GM21786 (cell line): ENCODE results near the gene GRIN3A.
"Not testable (repeated sequence)": the region's sequence is repeated elsewhere in the genome, so short reads cannot be mapped to it uniquely, and the experiment has no call there.

ENCODE experiments used
- ATAC-seq: cut with Tn5 transposase; IDR thresholded peaks from one replicate; pipeline ENCODE4 v1.9.1; 2021; ENCODE audit not compliant: unreplicated experiment

The GRIN3A gene

GRCh38 chr9:101635473-101635872 is 103.0 kb downstream of the GRIN3A start:
- ATAC-seq, result no peak

- no peak for ATAC-seq
Observed at GRCh38 chr9:101634741-101635409, 103.6 kb downstream of the GRIN3A start.

GRCh38 chr9:101632611-101633010 is 105.8 kb downstream of the GRIN3A start:
- ATAC-seq, result no peak

- no peak for ATAC-seq
Observed at GRCh38 chr9:101631892-101632291, 106.6 kb downstream of the GRIN3A start.

GRCh38 chr9:101629636-101630035 is 108.8 kb downstream of the GRIN3A start:
- ATAC-seq, result no peak

GRCh38 chr9:101628173-101628572 is 110.3 kb downstream of the GRIN3A start:
- ATAC-seq, result no peak

GRCh38 chr9:101626295-101626694 is 112.2 kb downstream of the GRIN3A start:
- ATAC-seq, result no peak

GRCh38 chr9:101625876-101626275 is 112.6 kb downstream of the GRIN3A start:
- no peak for ATAC-seq

- ATAC-seq, result no peak
Observed at GRCh38 chr9:101620452-101620851, 118.0 kb downstream of the GRIN3A start.

GRCh38 chr9:101618698-101619097 is 119.7 kb downstream of the GRIN3A start:
- ATAC-seq, result no peak

GRCh38 chr9:101605547-101605946 is 132.9 kb downstream of the GRIN3A start:
- ATAC-seq, result no peak

- no peak for ATAC-seq
Observed at GRCh38 chr9:101604296-101604695, 134.2 kb downstream of the GRIN3A start.

- ATAC-seq, result no peak
Observed at GRCh38 chr9:101601904-101602765, 136.3 kb downstream of the GRIN3A start.

GRCh38 chr9:101594796-101595195 is 143.7 kb downstream of the GRIN3A start, which contains the start of gene PPP3R2:
Gene PPP3R2, minus strand, starts transcription at chr9:101594969. Its CDS starts 48 bp downstream, at chr9:101594921.
- ATAC-seq, result no peak

- no peak for ATAC-seq
Observed at GRCh38 chr9:101593345-101593744, 145.1 kb downstream of the GRIN3A start.

- ATAC-seq, result no peak
Observed at GRCh38 chr9:101592788-101593187, 145.7 kb downstream of the GRIN3A start.

- no peak for ATAC-seq
Observed at GRCh38 chr9:101591787-101592446, 146.5 kb downstream of the GRIN3A start.

- ATAC-seq, result no peak
Observed at GRCh38 chr9:101590901-101591300, 147.5 kb downstream of the GRIN3A start.

- not testable (repeated sequence) for ATAC-seq
Observed at GRCh38 chr9:101590074-101590473, 148.4 kb downstream of the GRIN3A start.

- ATAC-seq, result no peak
Observed at GRCh38 chr9:101587332-101588043, 151.0 kb downstream of the GRIN3A start.

- ATAC-seq, result peak; percentile 81
Observed at GRCh38 chr9:101586651-101587050, 151.8 kb downstream of the GRIN3A start.
